GM21723 (cell line): Measurements from ENCODE around the gene LCP2.
"Not testable (repeated sequence)": the region's sequence is repeated elsewhere in the genome, so short reads cannot be mapped to it uniquely, and the experiment has no call there.

Source experiments
- ATAC-seq: cut with Tn5 transposase; IDR thresholded peaks from one replicate; pipeline ENCODE4 v1.9.1; 2021; ENCODE audit warnings: mild to moderate bottlenecking, moderate library complexity; ENCODE audit not compliant: unreplicated experiment

The LCP2 gene

GRCh38 chr5:170250810-170251317 is 46.7 kb downstream of the LCP2 start:
- no peak for ATAC-seq

GRCh38 chr5:170249355-170249754 is 48.2 kb downstream of the LCP2 start:
- no peak for ATAC-seq

- ATAC-seq: not testable (repeated sequence)
Observed at GRCh38 chr5:170248931-170249227, 48.7 kb downstream of the LCP2 start.

GRCh38 chr5:170248172-170248930 is 49.2 kb downstream of the LCP2 start:
- ATAC-seq: no peak

- no peak for ATAC-seq
Observed at GRCh38 chr5:170247363-170247762, 50.2 kb downstream of the LCP2 start.

GRCh38 chr5:170246126-170246870 is 51.3 kb downstream of the LCP2 start:
- ATAC-seq: no peak

- ATAC-seq: not testable (repeated sequence)
Observed at GRCh38 chr5:170245436-170245835, 52.1 kb downstream of the LCP2 start.

GRCh38 chr5:170238456-170239196 is 59.0 kb downstream of the LCP2 start:
- ATAC-seq: no peak

- no peak for ATAC-seq
Observed at GRCh38 chr5:170235876-170236864, 61.4 kb downstream of the LCP2 start.

- ATAC-seq: no peak
Observed at GRCh38 chr5:170233358-170233892, 64.2 kb downstream of the LCP2 start.

GRCh38 chr5:170232786-170233185 is 64.8 kb downstream of the LCP2 start, which contains the start of gene C5orf58:
Gene C5orf58 (plus strand): TSS chr5:170232985. CDS start chr5:170234977, 1,992 bp downstream.
- ATAC-seq: no peak

- no peak for ATAC-seq
Observed at GRCh38 chr5:170228762-170229435, 68.7 kb downstream of the LCP2 start.

GRCh38 chr5:170226661-170227060 is 70.9 kb downstream of the LCP2 start:
- no peak for ATAC-seq

- ATAC-seq: no peak
Observed at GRCh38 chr5:170226129-170226615, 71.4 kb downstream of the LCP2 start.

- ATAC-seq: no peak
Observed at GRCh38 chr5:170225326-170226128, 72.0 kb downstream of the LCP2 start.

- ATAC-seq: no peak
Observed at GRCh38 chr5:170223906-170224305, 73.7 kb downstream of the LCP2 start.

GRCh38 chr5:170223360-170223759 is 74.2 kb downstream of the LCP2 start:
- no peak for ATAC-seq

- no peak for ATAC-seq
Observed at GRCh38 chr5:170221327-170221741, 76.2 kb downstream of the LCP2 start.
